DND-41 (cell line): ENCODE results near the gene SLC37A3.

Experiments
- CTCF ChIP-seq: IDR thresholded peaks from 2 replicates; pipeline ENCODE4 v1.5.1; 2012; ENCODE audit warnings: borderline replicate concordance, low read length, moderate library complexity, mild to moderate bottlenecking; ENCODE audit not compliant: poor library complexity, severe bottlenecking; ENCODE audit errors: extremely low read depth
- EZH2 ChIP-seq: IDR thresholded peaks from 3 replicates; pipeline ENCODE4 v1.6.1; 2012; ENCODE audit warnings: borderline replicate concordance, low read depth, mild to moderate bottlenecking, moderate library complexity, low read length, inconsistent platforms; ENCODE audit not compliant: severe bottlenecking

- TF ChIP-seq CTCF (no peak), EZH2 (no peak)
These were observed 4.0 kb upstream of the SLC37A3 start for GRCh38 chr7:140402178-140402835.
